Measurements from ENCODE around the gene ERBB2.
"Not testable (repeated sequence)": the region's sequence is repeated elsewhere in the genome, so short reads cannot be mapped to it uniquely, and the experiment has no call there.

The ERBB2 gene

DNA sequence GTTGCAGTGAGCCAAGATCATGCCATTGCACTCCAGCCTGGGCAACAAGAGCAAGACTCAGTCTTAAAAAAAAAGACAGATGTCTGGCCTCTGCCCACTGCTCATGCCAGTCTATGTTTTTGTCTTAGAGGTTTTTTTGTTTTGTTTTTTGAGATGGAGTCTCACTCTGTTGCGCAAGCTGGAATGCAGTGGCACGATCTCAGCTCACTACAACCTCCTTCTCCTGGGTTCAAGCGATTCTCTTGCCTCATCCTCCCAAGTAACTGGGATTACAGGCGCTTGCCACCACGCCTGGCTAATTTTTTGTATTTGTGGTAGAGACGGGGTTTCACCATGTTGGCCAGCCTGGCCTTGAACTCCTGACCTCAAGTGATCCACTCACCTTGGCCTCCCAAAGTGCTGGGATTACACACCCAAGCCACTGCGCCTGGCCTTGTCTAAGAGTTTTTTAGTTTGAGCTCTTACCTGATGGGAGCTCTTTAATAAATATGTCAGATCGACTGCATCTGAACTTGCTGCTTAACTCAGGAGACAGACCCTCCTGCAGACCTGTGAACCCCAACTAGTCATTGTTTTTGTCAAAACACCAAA, 48.7 kb downstream of the ERBB2 start:
- DNase-seq, result not testable (repeated sequence)

DNA sequence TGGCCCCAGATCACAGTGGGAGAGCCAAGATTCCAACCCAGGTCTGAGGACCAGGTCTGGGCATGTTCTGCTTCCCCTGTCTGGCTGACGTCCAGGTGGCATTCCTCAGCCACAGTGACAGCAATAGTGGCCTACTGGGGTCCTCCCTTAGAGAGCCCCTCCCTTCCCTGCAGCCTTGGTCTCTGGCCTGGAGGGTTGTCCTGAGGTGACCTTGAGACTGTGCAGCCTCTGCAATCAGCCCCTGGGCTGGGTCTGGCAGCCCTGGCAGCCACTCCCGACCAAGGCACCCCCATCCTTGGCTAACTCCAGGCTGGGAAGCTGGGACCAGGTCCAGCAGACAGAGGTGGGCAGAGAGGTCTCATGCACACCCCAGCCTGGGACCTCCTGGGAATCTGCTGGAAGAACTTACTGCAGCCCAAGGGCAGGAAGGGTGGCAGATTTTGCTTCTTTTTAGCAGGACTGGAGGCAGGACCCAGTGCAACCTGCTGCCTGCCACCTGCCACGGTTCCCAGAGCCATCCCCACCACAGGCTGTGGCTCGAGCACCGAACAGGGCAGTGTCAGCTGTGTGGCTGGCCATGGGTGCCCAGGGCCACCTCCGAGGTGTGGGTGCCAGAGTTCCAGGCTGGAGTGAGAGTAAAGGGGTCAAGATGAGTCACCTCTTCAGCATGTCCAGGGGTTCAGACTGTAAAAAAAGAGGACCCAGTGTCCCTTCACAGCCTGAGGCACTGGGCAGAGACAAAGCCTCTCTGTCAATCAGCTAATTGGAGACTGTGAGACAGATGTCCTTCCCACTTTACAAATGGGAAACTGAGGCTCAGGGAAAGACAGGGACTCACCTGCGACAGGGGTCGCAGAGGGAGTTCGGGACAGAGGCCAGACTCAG, 50.5 kb downstream of the ERBB2 start:
- DNase-seq, result no peak

GRCh38 chr17:39751016-39751543, 51.2 kb downstream of the ERBB2 start:
- no peak for DNase-seq

DNA sequence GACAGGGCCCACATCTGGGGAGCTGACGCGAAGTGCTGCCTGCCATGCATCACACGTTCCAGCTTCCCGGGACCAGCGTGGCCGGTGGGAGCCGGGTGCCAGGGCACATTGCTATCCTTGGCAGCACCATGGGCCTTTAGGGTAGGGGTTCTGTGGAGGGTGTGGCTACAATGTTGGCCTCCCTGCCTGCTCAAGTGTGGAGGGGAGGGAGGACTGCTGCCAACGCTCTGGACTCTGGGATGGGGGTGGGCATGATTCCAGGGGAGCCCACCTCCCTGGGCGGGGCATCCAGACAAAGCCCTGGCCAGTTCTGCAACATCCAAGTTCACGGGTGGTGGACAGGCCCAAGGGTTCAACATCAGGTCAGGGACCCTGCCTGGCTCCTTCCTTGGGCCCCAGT, 51.8 kb downstream of the ERBB2 start:
- no peak for DNase-seq

DNA sequence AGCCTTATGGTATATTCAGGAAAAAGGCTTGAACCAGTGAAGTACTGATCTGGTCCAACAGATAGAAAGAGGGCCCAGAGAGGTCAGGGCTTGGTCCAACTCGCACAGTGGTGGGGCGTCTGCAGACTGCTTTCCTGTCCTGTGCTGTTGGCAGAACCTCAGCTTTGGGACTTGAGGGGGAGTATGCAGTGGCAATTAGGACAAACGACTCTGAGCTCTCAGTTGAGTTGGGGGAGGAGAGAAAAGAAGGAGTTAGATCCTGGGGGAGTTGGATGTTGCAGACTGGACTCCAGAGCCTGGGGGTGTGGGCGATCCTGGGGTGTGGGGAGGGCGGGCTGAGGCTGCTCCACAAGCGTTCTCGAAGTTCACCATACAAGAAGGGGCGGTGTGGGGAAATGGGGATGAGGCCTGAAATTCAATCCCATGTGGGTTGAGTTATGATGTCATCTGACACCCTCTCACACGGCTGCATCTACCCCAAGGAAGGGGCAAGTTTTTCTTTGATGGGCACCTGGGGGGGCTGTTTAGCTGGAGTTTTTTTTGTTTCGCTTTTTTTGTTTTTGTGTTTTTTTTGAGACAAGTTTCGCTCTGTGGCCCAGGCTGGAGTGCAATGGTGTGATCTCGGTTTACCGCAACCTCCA, 52.5 kb downstream of the ERBB2 start:
- DNase-seq, result no peak

DNA sequence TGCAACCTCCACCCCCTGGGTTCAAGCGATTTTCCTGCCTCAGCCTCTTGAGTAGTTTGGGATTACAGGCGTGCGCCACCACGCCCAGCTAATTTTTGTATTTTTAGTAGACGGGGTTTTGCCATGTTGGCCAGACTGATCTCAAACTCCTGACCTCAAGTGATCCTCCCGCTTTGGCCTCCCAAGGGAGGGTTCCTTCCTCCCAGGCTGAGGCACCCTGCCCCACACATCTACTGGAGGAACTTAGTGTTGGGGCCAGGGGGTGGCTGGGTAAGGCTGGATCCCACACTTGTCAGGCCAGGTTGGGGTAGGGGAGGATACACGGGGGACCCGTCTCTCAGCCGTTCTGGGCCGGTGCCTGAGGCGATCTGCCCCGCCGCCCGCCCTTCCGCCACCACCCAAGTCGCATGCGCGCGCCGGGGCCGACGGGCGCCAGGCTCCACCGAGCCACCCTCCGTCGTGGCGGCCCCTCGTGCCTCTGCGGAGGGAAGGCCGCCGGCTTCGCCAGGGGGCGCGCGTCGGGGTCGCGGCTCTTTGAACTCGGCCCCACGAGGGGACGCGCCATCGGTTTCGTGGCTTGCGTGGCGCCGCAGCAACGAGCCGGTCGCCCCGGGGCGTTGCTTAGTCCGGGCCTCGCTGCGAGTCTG, 53.8 kb downstream of the ERBB2 start:
- DNase-seq, result peak; percentile 73

- DNase-seq, result peak; percentile 91
Measured at GRCh38 chr17:39754161-39754957, 54.5 kb downstream of the ERBB2 start.

- DNase-seq, result no peak
Measured at GRCh38 chr17:39754958-39755553, 55.2 kb downstream of the ERBB2 start.

DNA sequence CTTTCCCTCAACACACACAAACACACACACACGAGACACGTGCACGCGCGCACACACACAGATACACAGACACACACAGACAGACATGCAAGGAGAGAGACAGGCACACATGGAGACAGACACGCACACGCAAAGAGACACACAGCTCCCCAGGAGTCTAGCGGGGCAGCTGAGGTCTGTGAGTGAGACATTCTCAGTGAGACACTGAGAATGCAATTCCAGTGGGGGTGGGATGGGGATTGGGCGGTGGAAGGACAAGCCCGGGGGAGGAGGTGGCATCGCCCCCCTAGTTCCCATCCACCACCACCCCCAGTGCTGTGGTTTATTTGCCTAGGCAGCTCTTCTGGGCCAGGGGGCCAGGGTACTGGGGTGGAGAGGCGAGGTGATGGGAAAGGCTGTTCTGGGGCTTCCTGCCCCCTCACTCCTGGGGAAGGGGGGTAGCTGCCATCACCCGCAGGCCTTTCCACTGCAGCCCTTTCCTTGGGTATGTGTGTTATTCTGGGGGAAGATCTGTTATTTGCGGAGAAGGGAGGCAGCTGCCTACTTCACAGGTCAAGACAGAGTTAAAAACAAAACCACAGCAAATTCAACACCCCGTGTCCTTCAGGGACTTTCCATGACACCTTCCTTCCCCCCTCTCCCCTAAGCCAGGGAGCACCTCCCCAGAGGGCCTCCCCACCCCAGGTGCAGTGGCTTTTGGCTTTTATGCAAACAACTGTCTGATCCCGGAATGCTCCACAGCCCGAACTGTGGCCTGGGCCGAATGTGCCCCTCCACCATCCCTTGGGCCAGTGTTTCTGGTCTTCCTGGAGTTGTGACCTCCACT, 55.9 kb downstream of the ERBB2 start:
- DNase-seq, result peak; percentile 29

DNA sequence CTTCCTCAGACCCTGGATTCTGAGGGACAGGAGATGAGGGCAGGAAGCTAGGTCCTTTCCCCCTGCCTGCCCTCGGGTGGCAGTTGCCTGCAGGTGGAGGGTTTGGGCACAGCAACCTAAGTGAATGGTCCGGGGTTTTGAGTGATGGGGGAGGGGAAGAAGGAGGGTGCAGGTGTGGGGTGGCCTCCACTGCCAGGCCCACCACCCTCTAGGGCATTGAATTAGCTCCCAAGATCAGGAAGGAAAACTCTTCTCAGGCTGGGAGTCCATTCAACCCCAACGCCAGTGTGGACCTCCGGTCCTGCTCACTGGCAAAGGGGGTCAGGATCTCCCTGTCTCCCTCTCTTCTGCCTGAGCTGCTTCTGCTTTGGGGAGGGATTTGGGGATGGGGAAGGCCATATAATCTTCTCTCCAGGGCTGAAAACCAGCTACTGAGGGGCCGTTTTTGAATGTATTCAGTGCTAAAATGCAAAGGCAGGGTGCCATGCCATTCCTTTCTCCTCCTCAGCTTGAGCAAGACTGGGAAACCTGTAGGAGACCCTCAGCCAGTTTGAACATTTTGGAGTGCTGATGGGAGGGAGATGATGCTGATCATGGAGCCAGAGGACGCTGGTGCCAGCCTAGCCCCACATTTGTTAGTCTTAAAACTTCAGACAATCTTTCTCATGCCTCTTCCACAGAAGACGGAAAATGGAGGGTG, 56.7 kb downstream of the ERBB2 start:
- no peak for DNase-seq

- no peak for DNase-seq
Measured at GRCh38 chr17:39757176-39757662, 57.4 kb downstream of the ERBB2 start.

DNA sequence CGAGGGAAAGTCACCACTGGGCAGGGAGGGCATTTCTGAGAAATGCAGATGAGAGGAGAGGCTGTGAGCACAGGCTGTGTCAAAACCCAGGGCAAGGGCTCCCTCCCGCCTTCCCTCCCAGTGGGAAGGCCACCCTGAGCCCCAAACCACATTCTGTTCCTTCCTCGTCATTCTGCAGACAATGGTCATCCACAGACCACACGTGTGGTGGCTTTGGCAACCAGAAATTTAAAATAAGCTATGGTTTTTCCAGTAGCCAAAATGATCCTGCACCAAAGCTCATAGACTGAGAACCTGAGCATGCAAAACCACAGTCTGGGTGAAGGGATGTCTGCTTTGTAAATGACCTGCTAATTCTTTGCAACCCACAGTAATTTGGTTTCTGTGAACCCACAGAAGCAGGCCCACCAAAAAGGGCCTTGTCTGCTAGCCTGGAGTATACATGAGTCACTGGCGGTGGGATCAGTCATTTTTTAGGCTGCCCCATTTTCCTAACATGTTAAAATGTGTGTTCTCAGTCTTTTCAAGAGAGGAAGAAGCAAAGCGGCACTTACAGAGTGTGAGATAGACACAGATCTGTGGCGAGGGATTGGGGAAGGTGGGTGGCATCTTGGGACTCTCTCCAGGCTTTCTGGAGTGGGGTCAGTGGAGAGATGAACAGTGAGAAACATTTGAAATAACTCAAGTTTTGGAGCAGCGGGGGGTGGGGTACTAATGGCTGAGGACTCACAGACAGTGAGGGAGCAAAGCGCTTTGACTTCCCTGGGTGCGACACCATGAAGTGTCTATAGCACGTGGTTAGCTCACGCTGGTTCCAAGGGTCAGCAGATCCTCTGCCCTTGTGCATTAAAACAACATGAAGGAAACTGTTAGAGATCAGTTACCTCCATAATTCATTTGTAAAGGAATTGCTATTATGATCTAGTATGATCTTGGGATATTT, 58.3 kb downstream of the ERBB2 start:
- no peak for DNase-seq

GRCh38 chr17:39759204-39759603, 59.3 kb downstream of the ERBB2 start:
- no peak for DNase-seq

DNA sequence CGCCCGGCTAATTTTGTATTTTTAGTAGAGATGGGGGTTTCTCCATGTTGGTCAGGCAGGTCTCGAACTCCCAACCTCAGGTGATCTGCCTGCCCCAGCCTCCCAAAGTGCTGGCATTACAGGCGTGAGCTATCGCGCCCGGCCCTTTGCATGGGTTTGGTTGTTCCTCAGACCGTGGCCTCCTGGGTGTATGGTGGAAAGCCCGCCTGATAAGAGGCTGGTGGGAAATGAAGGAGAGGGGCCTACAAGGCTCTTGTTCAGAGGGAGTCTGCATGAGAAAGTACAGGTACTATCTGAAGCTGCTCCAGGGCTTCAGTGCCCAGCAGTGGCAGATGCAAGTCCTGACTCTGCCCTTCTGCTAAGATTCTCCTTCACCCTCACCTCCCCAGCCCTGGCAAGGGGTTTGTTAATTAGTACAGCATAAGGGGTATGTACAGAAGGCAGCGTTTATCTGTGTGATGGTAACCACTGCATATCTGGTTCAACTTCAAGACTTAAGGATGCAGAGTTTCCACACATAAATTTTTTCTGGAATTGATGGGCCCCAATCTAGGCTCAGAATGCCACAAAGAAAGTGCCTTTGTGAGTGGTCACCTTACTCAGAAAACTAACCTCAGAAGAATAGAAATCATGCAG, 62.1 kb downstream of the ERBB2 start:
- no peak for DNase-seq

DNA sequence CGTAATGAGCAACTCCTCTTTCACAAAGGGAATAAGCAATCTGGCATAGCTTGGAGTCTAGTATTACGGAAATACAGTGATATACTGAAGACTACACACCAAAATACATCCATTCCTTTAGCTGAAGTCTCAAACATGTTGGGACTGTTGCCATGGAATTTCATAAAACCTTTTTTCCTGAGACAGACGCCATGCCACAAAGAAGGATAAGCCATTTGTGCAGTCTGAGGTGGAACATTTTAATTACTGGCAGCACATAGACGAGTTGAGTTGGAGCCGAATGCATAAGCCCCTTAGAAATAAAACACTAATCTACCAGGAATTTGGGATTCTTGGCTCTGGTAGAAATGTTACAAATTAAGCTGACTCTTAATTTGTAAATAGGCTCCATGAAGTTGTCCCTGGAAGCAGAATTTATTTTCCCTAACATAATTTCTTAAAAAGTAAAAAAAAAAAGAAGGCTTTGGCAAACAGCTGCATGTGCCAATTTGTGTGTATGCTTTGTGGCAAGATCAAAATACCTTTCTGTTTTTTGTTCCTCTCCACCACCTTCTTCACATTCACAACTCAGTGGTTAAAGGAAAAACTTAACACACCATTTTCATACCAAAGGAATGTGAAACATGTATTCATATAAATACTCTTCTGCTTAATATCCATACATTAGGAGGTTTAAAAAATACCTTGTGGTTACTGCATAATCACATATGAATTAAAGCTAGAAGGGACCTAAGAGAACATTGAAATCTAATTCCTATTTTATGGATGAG, 63.4 kb downstream of the ERBB2 start:
- no peak for DNase-seq

DNA sequence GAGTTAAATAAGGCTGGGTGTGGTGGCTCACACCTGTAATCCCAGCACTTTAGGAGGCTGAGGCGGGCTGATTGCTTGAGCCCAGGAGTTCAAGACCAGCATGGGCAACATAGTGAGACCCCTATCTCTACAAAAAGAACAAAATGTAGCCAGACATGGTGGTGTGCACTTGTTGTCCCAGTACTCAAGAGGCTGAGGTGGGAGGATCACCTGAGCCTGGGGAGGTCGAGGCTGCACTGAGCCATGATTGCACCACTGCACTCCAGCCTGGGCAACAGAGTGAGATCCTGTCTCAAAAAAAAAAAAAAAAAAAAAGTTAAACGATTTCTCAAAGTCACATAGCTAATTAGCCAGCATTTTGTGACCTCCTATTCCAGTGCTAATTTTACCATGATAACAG, 64.3 kb downstream of the ERBB2 start:
- DNase-seq, result not testable (repeated sequence)

GRCh38 chr17:39765175-39765574, 65.3 kb downstream of the ERBB2 start:
- no peak for DNase-seq

DNA sequence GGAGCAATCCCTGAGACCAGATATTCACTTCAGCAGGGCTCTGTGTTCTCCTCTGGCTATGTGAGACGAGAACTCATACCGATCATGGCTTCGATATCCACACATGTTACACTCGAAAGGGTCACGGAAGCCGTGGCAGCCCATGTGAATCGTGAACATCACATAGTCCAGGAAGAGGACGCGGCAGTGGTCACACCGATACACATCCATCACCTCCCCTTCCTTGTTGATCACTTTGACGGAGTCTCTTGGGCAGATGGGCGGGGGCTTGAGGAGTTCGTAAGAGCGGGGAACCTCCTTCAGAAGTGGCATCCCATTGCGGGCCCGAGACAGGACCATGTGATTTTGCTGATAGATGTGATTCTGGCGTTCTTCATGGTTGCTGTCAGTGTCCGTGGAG, 65.9 kb downstream of the ERBB2 start:
- DNase-seq, result no peak

All from effector CD8-positive, alpha-beta T cell (primary cell).